Keratinocyte (primary cell): ENCODE results near the gene TRAF3IP1.

ENCODE experiments used
- CTCF ChIP-seq, 3 experiments: IDR thresholded peaks in 1 of 3; conservative IDR thresholded peaks in 1 of 3; optimal IDR thresholded peaks in 1 of 3; 2 replicates in 2 of 3; 3 replicates in 1 of 3; pipeline versions ENCODE3 to v1.5.1; 2011; ENCODE audit warnings: low read length in 3 of 3, mild to moderate bottlenecking in 3 of 3, moderate library complexity in 2 of 3, control low read depth in 1 of 3, inconsistent platforms in 1 of 3; ENCODE audit not compliant: insufficient read depth in 2 of 3; ENCODE audit errors: extremely low read depth in 1 of 3
- EZH2 ChIP-seq: IDR thresholded peaks from one replicate; pipeline ENCODE4 v1.6.1; 2012; ENCODE audit warnings: inconsistent platforms, mild to moderate bottlenecking, low read length, moderate library complexity

GRCh38 chr2:238336793-238337444 is 16.6 kb downstream of the TRAF3IP1 start:
- TF ChIP-seq CTCF (optimal IDR thresholded peaks at IDR 0.05 in 1 of 3, IDR thresholded peaks at IDR 0.05 in 1 of 3, conservative IDR thresholded peaks at IDR 0.05 in 1 of 3; ENCODE audit: extremely low read depth in 1 of 3, insufficient read depth in 2 of 3, low read length in 3 of 3) (no peak), EZH2 (no peak)
